SK-N-SH (cell line): ENCODE data around the gene CCDC78. TPM values are rescaled to one million over a fixed set of nuclear protein-coding genes. Genes with fewer than 3 reads are reported as not detected.

Source experiments
- CTCF ChIA-PET: fragments of 300-600, 350-600 bp; formaldehyde crosslinking; extraction: SDS; loops from one replicate; lab custom pipeline; 2021; lab: Yijun Ruan, JAX
- POLR2A ChIA-PET: fragments of 350-600 bp; sonication (Branson Sonifier 250); formaldehyde crosslinking; extraction: SDS; loops from one replicate; lab custom pipeline; 2020; ENCODE audit warnings: antibody characterized with exemption, inconsistent platforms; lab: Yijun Ruan, JAX
- DNase-seq: peaks from one replicate; pipeline ENCODE4 v3.0.0; 2012
- H2AFZ ChIP-seq: fragments of 200-600 bp; sonication (generic); 2 replicates; pipeline ENCODE4 v1.8.1; 2016; ENCODE audit warnings: antibody characterized with exemption, mild to moderate bottlenecking, low read depth
- H3F3A ChIP-seq: fragments of 200-600 bp; sonication (generic); replicated peaks from 2 replicates; pipeline ENCODE3; 2016; ENCODE audit warnings: antibody characterized with exemption, mild to moderate bottlenecking; ENCODE audit not compliant: insufficient read depth
- H3K27ac ChIP-seq, 2 experiments: fragments of 200-500 bp in 1 of 2; fragments of 200-600 bp in 1 of 2; sonication (Bioruptor generic) in 1 of 2; sonication (generic), shearing (Covaris generic) in 1 of 2; 2 replicates each; pipeline versions ENCODE4 v1.5.1 to v1.6.1; 2014 to 2016; ENCODE audit warnings: low read depth in 2 of 2, inconsistent platforms in 1 of 2, low read length in 1 of 2, mild to moderate bottlenecking in 1 of 2, mixed read lengths in 1 of 2
- H3K27me3 ChIP-seq: fragments of 200-600 bp; sonication (generic), shearing (Covaris generic); 2 replicates; pipeline ENCODE4 v1.6.1; 2016; ENCODE audit warnings: mixed run types; ENCODE audit not compliant: insufficient read depth
- H3K36me3 ChIP-seq, 2 experiments: fragments of 200-500 bp in 1 of 2; fragments of 200-600 bp in 1 of 2; sonication (Bioruptor generic) in 1 of 2; sonication (generic) in 1 of 2; replicated peaks in 1 of 2; 2 replicates each; pipeline versions ENCODE3 to v1.5.1; 2014 to 2016; ENCODE audit warnings: low read length in 1 of 2, mild to moderate bottlenecking in 1 of 2; ENCODE audit not compliant: insufficient read depth in 2 of 2, control insufficient read depth in 1 of 2
- H3K4me1 ChIP-seq, 2 experiments: fragments of 200-500 bp in 1 of 2; fragments of 200-600 bp in 1 of 2; sonication (Bioruptor generic) in 1 of 2; sonication (generic), shearing (Covaris generic) in 1 of 2; 2 replicates each; pipeline versions ENCODE4 v1.5.1 to v1.6.1; 2014 to 2016; ENCODE audit warnings: low read depth in 1 of 2, low read length in 1 of 2, mixed run types in 1 of 2; ENCODE audit not compliant: insufficient read depth in 2 of 2, control insufficient read depth in 1 of 2
- H3K4me2 ChIP-seq: fragments of 200-600 bp; sonication (generic), shearing (Covaris generic); 2 replicates; pipeline ENCODE4 v1.6.1; 2017; ENCODE audit warnings: mixed run types
- H3K4me3 ChIP-seq, 2 experiments: fragments of 200-500 bp in 1 of 2; fragments of 200-600 bp in 1 of 2; sonication (Bioruptor generic) in 1 of 2; sonication (generic), shearing (Covaris generic) in 1 of 2; 2 replicates each; pipeline versions ENCODE4 v1.5.1 to v1.8.1; 2014 to 2016; ENCODE audit warnings: low read depth in 2 of 2, inconsistent platforms in 1 of 2, low read length in 1 of 2, mild to moderate bottlenecking in 1 of 2, mixed read lengths in 1 of 2, moderate library complexity in 1 of 2
- H3K79me2 ChIP-seq: fragments of 200-600 bp; sonication (generic); 2 replicates; pipeline ENCODE4 v1.8.1; 2017; ENCODE audit warnings: mild to moderate bottlenecking; ENCODE audit not compliant: insufficient read depth
- H3K9ac ChIP-seq: fragments of 200-600 bp; sonication (generic); 2 replicates; pipeline ENCODE4 v1.6.1; 2017; ENCODE audit warnings: mixed run types
- H3K9me2 ChIP-seq: fragments of 200-600 bp; sonication (generic); 2 replicates; pipeline ENCODE4 v1.6.1; 2017; ENCODE audit warnings: mixed run types
- H3K9me3 ChIP-seq: fragments of 200-600 bp; sonication (generic); 2 replicates; pipeline ENCODE4 v1.6.1; 2017; ENCODE audit warnings: mixed run types, mild to moderate bottlenecking, moderate library complexity
- H4K20me1 ChIP-seq: fragments of 200-600 bp; sonication (generic); 2 replicates; pipeline ENCODE4 v1.6.1; 2017; ENCODE audit warnings: mild to moderate bottlenecking, mixed run types; ENCODE audit not compliant: insufficient read depth
- EZH2phosphoT487 ChIP-seq: fragments of 200-600 bp; sonication (generic); IDR thresholded peaks from 2 replicates; pipeline ENCODE4 v1.6.1; 2017; ENCODE audit warnings: low read depth, mixed run types, mild to moderate bottlenecking, antibody characterized with exemption, moderate library complexity, borderline replicate concordance
- GABPA ChIP-seq: IDR thresholded peaks from 2 replicates; pipeline ENCODE4 v1.4.0; 2012; ENCODE audit warnings: low read depth, mild to moderate bottlenecking
- JUND ChIP-seq: IDR thresholded peaks from 2 replicates; pipeline ENCODE4 v1.4.0; 2012
- MXI1 ChIP-seq: IDR thresholded peaks from 2 replicates; pipeline ENCODE4 v1.6.1; 2012; ENCODE audit warnings: mild to moderate bottlenecking, low read depth, low read length, improper control_type of control experiment
- NFIC ChIP-seq: IDR thresholded peaks from 2 replicates; pipeline ENCODE4 v1.4.0; 2012; ENCODE audit warnings: borderline replicate concordance
- POLR2AphosphoS5 ChIP-seq: IDR thresholded peaks from 2 replicates; pipeline ENCODE4 v1.6.1; 2012; ENCODE audit warnings: low read depth, low read length
- RAD21 ChIP-seq: IDR thresholded peaks from 2 replicates; pipeline ENCODE4 v1.6.1; 2012; ENCODE audit warnings: mild to moderate bottlenecking, low read length
- TCF12 ChIP-seq: IDR thresholded peaks from 2 replicates; pipeline ENCODE4 v1.4.0; 2012
- YY1 ChIP-seq: IDR thresholded peaks from 2 replicates; pipeline ENCODE4 v1.4.0; 2012; ENCODE audit warnings: low read depth, mild to moderate bottlenecking
- WGBS: methylation state at CpG from one replicate; pipeline ENCODE4 v1.1.6; 2017; ENCODE audit warnings: low lambda C conversion rate; 5-methylcytosine and 5-hydroxymethylcytosine counted together
- polyA plus RNA-seq, 3 experiments: library from polyadenylated mRNA; depleted of rRNA; stranded (reverse); fragments of >200 nt; gene quantifications; 2 replicates each; pipeline ENCODE4 v1.2.3, GENCODE V29; 2012
- TF ChIP-seq, protein P1 (sequence below): fragments of 150-350 bp; IDR thresholded peaks from 2 replicates; pipeline ENCODE4 v1.6.1; 2016; ENCODE audit warnings: mild to moderate bottlenecking, low read depth, low read length
- TF ChIP-seq, protein P2 (sequence below): IDR thresholded peaks from 2 replicates; pipeline ENCODE4 v1.4.0; 2012; ENCODE audit warnings: low read depth, borderline replicate concordance
- TF ChIP-seq, protein P3 (sequence below): fragments of 200-600 bp; sonication (generic); IDR thresholded peaks from 2 replicates; pipeline ENCODE4 v1.6.1; 2017; ENCODE audit warnings: antibody characterized with exemption, mild to moderate bottlenecking, moderate library complexity
- TF ChIP-seq, protein P4 (sequence below): fragments of 150-350 bp; IDR thresholded peaks from 2 replicates; pipeline ENCODE4 v1.6.1; 2017; ENCODE audit warnings: antibody characterized with exemption, low read length, low read depth, borderline replicate concordance
- TF ChIP-seq, protein P5 (sequence below): IDR thresholded peaks from 2 replicates; pipeline ENCODE4 v1.6.1; 2012; ENCODE audit warnings: mild to moderate bottlenecking, low read depth, low read length, moderate library complexity
- TF ChIP-seq, protein P6 (sequence below): IDR thresholded peaks from 2 replicates; pipeline ENCODE4 v1.4.0; 2012; ENCODE audit warnings: low read depth

CCDC78 gene
- polyA plus RNA-seq, 1 of the 3 experiments (the other 2 are of a cell fraction): 15.4 TPM

DNA sequence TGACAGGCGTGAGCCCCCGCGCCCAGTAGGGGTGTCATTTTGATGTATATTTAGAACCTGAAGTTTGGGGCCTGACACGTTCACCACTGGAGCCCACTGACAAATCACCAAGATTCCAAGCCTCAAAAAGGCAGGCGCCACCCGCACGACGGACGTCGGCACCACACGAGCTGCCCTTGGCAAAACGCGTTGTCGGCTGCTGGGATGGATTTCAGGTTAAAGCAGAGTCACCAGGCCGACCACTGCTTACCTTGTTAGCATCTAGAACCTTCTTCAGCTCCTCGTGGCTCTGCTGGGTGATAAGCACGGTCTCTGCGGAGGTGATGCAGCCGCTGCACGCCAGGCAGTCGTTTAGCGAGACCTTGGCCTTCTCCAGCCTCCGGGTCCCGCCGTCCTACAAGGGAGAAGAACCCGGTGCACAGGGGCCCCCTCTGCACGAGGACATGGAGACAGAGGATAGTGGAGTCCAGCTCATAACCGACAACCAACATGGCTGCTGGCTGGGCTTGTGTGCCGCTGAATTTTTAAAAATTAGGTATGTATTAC, 10.8 kb upstream of the CCDC78 start:
- H3K36me3 ChIP-seq: peaks cover 0 to 37% of the 10 kb centered on the region in 2 experiments
- no peak for DNase-seq
- no peaks in the 10 kb centered on the region for H3K27me3 ChIP-seq

More for the DNA sequence above, 10.8 kb upstream of the CCDC78 start:
- Histone ChIP-seq H3K9me2 (no peaks in the 10 kb centered on the region), H3F3A (peaks cover 4% of the 10 kb centered on the region), H3K9me3 (no peaks in the 10 kb centered on the region), H3K4me3 (no peak overlapping the region), H2AFZ (no peak overlapping the region), H3K79me2 (peaks cover 14% of the 10 kb centered on the region), H3K4me1 (peaks cover 0 to 10% of the 10 kb centered on the region in 2 experiments; a peak in 1 of 4 replicates), H3K27ac (no peak overlapping the region), H4K20me1 (no peaks in the 10 kb centered on the region), H3K4me2 (no peak overlapping the region), H3K9ac (no peak overlapping the region)
- TF ChIP-seq EZH2phosphoT487: no peak
- TF ChIP-seq, protein P1, sequence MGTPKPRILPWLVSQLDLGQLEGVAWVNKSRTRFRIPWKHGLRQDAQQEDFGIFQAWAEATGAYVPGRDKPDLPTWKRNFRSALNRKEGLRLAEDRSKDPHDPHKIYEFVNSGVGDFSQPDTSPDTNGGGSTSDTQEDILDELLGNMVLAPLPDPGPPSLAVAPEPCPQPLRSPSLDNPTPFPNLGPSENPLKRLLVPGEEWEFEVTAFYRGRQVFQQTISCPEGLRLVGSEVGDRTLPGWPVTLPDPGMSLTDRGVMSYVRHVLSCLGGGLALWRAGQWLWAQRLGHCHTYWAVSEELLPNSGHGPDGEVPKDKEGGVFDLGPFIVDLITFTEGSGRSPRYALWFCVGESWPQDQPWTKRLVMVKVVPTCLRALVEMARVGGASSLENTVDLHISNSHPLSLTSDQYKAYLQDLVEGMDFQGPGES: no peak
- TF ChIP-seq TCF12: no peak
- TF ChIP-seq, protein P2, sequence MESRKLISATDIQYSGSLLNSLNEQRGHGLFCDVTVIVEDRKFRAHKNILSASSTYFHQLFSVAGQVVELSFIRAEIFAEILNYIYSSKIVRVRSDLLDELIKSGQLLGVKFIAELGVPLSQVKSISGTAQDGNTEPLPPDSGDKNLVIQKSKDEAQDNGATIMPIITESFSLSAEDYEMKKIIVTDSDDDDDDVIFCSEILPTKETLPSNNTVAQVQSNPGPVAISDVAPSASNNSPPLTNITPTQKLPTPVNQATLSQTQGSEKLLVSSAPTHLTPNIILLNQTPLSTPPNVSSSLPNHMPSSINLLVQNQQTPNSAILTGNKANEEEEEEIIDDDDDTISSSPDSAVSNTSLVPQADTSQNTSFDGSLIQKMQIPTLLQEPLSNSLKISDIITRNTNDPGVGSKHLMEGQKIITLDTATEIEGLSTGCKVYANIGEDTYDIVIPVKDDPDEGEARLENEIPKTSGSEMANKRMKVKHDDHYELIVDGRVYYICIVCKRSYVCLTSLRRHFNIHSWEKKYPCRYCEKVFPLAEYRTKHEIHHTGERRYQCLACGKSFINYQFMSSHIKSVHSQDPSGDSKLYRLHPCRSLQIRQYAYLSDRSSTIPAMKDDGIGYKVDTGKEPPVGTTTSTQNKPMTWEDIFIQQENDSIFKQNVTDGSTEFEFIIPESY: no peak
- TF ChIP-seq POLR2AphosphoS5: no peak
- TF ChIP-seq MXI1: no peak
- TF ChIP-seq, protein P3, sequence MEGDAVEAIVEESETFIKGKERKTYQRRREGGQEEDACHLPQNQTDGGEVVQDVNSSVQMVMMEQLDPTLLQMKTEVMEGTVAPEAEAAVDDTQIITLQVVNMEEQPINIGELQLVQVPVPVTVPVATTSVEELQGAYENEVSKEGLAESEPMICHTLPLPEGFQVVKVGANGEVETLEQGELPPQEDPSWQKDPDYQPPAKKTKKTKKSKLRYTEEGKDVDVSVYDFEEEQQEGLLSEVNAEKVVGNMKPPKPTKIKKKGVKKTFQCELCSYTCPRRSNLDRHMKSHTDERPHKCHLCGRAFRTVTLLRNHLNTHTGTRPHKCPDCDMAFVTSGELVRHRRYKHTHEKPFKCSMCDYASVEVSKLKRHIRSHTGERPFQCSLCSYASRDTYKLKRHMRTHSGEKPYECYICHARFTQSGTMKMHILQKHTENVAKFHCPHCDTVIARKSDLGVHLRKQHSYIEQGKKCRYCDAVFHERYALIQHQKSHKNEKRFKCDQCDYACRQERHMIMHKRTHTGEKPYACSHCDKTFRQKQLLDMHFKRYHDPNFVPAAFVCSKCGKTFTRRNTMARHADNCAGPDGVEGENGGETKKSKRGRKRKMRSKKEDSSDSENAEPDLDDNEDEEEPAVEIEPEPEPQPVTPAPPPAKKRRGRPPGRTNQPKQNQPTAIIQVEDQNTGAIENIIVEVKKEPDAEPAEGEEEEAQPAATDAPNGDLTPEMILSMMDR: no peak
- TF ChIP-seq RAD21: no peak
- TF ChIP-seq, protein P4, sequence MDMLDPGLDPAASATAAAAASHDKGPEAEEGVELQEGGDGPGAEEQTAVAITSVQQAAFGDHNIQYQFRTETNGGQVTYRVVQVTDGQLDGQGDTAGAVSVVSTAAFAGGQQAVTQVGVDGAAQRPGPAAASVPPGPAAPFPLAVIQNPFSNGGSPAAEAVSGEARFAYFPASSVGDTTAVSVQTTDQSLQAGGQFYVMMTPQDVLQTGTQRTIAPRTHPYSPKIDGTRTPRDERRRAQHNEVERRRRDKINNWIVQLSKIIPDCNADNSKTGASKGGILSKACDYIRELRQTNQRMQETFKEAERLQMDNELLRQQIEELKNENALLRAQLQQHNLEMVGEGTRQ: no peak
- TF ChIP-seq JUND: no peak
- TF ChIP-seq, protein P5, sequence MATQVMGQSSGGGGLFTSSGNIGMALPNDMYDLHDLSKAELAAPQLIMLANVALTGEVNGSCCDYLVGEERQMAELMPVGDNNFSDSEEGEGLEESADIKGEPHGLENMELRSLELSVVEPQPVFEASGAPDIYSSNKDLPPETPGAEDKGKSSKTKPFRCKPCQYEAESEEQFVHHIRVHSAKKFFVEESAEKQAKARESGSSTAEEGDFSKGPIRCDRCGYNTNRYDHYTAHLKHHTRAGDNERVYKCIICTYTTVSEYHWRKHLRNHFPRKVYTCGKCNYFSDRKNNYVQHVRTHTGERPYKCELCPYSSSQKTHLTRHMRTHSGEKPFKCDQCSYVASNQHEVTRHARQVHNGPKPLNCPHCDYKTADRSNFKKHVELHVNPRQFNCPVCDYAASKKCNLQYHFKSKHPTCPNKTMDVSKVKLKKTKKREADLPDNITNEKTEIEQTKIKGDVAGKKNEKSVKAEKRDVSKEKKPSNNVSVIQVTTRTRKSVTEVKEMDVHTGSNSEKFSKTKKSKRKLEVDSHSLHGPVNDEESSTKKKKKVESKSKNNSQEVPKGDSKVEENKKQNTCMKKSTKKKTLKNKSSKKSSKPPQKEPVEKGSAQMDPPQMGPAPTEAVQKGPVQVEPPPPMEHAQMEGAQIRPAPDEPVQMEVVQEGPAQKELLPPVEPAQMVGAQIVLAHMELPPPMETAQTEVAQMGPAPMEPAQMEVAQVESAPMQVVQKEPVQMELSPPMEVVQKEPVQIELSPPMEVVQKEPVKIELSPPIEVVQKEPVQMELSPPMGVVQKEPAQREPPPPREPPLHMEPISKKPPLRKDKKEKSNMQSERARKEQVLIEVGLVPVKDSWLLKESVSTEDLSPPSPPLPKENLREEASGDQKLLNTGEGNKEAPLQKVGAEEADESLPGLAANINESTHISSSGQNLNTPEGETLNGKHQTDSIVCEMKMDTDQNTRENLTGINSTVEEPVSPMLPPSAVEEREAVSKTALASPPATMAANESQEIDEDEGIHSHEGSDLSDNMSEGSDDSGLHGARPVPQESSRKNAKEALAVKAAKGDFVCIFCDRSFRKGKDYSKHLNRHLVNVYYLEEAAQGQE: no peak
- no peak for TF ChIP-seq YY1
- no peak for TF ChIP-seq NFIC
- TF ChIP-seq, protein P6, sequence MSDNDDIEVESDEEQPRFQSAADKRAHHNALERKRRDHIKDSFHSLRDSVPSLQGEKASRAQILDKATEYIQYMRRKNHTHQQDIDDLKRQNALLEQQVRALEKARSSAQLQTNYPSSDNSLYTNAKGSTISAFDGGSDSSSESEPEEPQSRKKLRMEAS: no peak
- TF ChIP-seq GABPA: no peak
- 96% methylated on average over 29 of the region's 29 CpGs for WGBS
- POLR2A ChIA-PET: interaction anchor here (0.9 kb wide), 1 partner anchor 8 kb away, joined by 3 read pairs; no protein-coding TSS in a partner anchor
- CTCF ChIA-PET: interaction anchor here (0.6 to 20.3 kb wide), 3 partner anchors 8 to 55 kb away, joined by 3 to 358 read pairs (median 6); partner anchors contain the start of genes ANTKMT, FBXL16 and METRN
